G401 (cell line): ENCODE measurements around the gene TEKT5. TPM values are rescaled to one million over a fixed set of nuclear protein-coding genes. Genes with fewer than 3 reads are reported as not detected.
"Not testable (repeated sequence)": the region's sequence is repeated elsewhere in the genome, so short reads cannot be mapped to it uniquely, and the experiment has no call there.

Experiments
- DNase-seq: peaks from one replicate; pipeline ENCODE4 v3.0.0-alpha.2; 2015; ENCODE audit warnings: low spot score
- in situ Hi-C: cut with HindIII; loops from 2 replicates; pipeline ENCODE4 v1.10.0; 2016; ENCODE audit warnings: low sequenced_read_pairs, mixed read lengths
- total RNA-seq: library from RNA; depleted of rRNA; stranded (reverse); fragments of >200 nt; shearing (Covaris generic); gene quantifications from 2 replicates; pipeline ENCODE4 v1.2.3, GENCODE V29; 2014

TEKT5 gene
- total RNA-seq, 1 experiment from 2014 or later, result not detected

DNA sequence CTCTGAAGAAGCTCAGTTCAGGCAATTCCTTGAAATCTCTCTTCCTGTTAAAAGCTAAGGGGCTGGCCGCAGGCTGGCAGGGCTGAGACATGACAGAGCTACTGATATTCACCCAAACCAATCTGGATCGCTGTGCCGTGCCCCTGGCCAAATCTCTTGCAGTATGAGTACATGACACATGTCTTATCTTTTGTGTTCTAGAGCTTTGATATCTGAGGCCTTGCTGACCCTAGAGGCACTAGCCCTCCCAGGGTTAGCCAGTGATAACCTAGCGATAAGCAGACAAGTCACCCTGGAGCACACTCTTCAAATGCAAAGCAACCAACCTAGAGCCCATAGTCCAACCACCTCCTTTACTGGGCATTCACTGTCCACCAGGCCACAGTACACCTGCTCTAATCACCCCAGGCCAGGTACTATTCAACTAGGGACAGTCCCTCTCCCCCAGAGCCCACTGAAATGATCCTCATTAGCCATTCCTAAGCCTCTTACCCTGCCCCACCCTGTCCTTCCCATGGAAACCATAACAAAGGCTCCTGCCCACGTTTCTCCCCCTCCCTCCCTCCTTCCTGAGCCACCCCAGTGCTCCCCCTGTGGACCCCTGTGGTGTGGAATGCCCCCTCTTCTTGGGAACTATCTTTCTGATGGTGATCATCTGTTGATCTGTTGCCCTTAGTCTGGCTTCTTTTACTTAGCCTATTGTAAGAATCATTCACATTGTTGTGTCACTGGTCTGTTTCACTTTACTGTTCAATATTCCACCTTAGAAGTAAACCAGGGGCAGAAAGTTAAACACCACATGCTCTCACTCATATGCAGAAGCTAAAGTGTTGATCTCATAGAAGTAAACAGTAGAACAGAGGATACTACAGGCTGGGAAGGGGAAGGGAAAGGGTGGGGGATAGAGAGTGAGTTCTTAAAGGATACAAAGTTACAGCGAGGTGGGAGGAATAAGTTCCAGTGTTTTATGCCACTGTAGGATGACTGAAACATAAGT, 52.5 kb downstream of the TEKT5 start:
- in situ Hi-C loops, result no loop called here
- DNase-seq, result no peak

- in situ Hi-C loops, result no loop called here
- DNase-seq, result no peak
Measured at GRCh38 chr16:10641555-10641952, 53.2 kb downstream of the TEKT5 start.

DNA sequence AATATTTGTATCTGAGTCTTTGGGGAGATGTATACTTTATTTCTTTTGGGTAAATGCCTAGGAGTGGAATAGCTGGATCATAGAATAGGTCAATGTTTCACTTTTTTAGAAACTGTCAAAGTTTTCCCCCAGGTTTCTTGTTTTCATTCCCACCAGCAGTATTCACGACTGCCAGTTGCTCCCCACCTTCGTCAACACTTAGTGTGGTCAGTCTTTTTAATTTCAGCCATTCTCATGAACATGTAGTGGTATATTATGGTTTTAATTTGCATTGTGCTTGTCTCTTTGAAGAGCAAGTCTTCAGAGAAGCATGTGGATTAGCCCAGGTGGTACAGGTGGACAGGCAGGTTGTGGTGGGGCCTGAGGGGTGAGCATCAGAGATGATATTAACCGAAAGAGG, 53.8 kb downstream of the TEKT5 start:
- no peak for DNase-seq
- in situ Hi-C loops, result no loop called here

GRCh38 chr16:10638101-10638500, 56.6 kb downstream of the TEKT5 start:
- no peak for DNase-seq
- in situ Hi-C loops, result no loop called here

DNA sequence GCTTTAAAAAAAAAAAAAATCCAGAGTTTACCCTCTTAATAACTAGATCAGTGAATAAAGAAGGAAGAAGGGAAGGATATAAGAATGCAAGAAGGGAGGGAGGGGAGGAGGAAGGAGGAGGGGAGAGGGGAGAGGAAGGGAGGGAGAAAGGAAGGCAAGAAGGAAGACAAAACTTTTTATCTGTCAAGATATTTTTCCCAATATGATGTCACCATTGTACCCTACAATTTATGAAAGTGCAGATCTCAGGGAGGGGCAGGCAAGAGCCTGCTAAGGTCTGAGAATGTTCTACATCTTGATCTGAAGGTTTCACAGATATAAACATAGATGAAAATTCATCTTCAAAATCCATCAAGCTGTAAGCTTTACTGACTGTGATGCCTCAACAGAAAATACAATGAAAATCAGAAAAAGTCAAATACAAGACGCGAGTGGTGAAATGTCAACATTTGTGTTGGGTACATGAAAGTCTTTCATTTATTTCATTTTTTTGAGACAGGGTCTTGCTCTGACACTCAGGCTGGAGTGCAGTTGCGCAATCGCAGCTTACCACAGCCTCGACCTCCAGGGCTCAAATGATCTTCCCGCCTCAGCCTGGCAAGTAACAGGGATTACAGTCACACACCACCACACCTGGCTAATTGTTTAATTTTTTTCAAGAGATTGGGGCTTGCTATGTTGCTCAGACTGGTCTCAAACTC, 57.2 kb downstream of the TEKT5 start:
- no peak for DNase-seq
- in situ Hi-C loops, result no loop called here

- DNase-seq, result no peak
- in situ Hi-C loops, result no loop called here
Measured at GRCh38 chr16:10635365-10636021, 59.2 kb downstream of the TEKT5 start.

GRCh38 chr16:10633429-10633828, 61.3 kb downstream of the TEKT5 start:
- in situ Hi-C loops, DNase-seq: not testable (repeated sequence)

GRCh38 chr16:10631886-10632285, 62.8 kb downstream of the TEKT5 start:
- in situ Hi-C loops, result no loop called here
- no peak for DNase-seq

DNA sequence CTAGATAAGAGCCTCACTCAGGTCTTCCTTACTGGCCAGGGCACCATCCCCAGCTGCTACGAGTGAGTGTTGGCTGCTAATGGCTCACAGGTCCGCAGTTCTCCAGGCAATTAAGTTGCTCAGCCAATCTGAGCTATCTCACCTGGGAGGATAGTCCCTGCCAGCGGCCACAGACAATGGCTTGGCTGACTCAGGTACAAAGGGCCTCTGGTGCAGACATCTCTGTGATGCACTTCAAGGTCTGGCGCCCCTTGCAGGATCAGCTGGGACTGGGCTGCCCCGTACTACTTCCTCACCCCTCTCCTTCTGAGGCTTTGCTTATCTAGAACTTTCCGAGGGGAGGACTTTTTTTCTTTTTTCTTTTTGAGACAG, 65.2 kb downstream of the TEKT5 start:
- no peak for DNase-seq
- in situ Hi-C loops, result no loop called here

DNA sequence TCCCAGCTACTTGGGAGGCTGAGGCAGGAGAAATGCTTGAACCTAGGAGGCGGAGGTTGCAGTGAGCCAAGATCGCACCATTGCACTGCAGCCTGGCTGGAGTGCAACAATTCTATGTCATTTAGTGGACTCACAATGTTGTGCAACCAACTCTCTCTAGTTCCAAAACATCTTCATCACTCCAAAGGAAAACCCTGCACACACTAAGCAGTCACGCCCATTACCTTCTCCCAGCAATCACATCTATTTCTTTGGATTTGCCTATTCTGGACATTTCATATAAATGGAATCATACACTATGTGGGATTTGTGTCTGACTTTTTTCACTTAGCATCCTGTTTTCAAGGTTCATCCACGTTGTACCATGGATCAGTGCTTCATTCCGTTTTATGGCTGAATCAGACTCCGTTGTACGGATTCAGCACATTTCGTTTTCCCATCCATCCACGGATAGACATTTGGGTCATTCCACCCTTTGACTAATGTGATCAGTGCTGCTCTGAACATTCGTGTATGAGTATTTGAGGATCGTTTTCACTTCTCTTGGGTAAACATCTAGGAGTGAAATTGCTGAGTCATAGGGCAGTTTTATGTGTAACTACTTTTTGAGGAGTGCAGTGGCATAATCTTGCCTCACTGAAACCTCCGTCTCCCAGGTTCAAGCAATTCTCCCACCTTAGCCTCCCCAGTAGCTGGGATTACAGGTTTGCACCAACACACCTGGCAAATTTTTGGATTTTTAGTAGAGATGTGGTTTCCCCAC, 69.0 kb downstream of the TEKT5 start:
- in situ Hi-C loops, result no loop called here
- no peak for DNase-seq

DNA sequence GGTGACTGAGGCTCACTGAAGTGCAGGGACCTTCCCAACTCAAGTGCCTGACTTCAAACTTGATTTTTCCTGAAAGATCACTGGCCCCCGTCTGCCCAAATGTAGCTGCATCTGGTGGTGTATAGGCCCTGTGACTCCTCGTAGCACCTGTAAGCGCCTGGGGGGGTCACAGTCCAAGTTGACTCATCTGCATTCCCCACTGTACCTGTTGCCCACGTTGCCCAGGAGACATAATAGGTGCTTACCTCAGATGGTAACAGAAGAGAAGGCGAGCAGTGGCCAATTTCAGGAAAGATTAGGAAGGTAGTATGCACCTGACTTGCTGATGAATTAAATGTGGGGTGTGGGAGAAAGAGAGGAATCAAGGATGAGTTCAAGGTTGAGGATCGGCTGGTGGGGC, 70.2 kb downstream of the TEKT5 start:
- no peak for DNase-seq
- in situ Hi-C loops, result no loop called here

DNA sequence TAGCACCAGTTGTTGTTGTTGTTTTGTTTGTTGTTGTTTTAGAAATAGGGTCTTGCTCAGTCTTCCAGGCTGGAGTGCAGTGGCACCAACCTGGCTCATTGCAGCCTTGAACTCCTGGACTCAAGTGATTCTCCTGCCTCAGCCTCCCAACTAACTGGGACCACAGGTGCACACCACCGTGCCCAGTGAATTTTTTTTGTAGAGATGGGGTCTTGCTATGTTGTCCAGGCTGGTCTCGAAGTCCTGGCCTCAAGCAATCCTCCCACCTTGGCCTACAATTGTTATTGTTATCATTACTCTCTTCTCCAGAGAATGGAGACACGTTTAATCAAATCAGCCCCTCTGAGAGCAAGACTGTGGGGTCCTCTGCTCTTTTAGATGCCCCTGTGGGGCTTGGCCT, 71.7 kb downstream of the TEKT5 start:
- in situ Hi-C loops, result no loop called here
- no peak for DNase-seq

GRCh38 chr16:10622036-10622921, 72.5 kb downstream of the TEKT5 start:
- DNase-seq, result no peak

GRCh38 chr16:10621216-10621949, 73.3 kb downstream of the TEKT5 start:
- in situ Hi-C loops, DNase-seq: not testable (repeated sequence)

More at GRCh38 chr16:10622036-10622921, 72.5 kb downstream of the TEKT5 start:
- in situ Hi-C loops, result no loop called here

GRCh38 chr16:10620120-10620519, 74.6 kb downstream of the TEKT5 start:
- in situ Hi-C loops, result no loop called here
- no peak for DNase-seq

GRCh38 chr16:10619271-10619849, 75.4 kb downstream of the TEKT5 start:
- peak; percentile 51 for DNase-seq
- in situ Hi-C loops, result no loop called here

GRCh38 chr16:10618710-10619209, 76.0 kb downstream of the TEKT5 start:
- in situ Hi-C loops, result no loop called here

More at GRCh38 chr16:10618710-10619209, 76.0 kb downstream of the TEKT5 start:
- DNase-seq, result peak; percentile 60
